Measurements from ENCODE around the gene MYO1E.

Gene MYO1E

GRCh38 chr15:59222906-59223550, 149.6 kb downstream of the MYO1E start:
- no peak for DNase-seq

GRCh38 chr15:59221511-59222505, 150.9 kb downstream of the MYO1E start:
- DNase-seq, result no peak

- DNase-seq, result no peak
Measured at GRCh38 chr15:59218710-59219109, 154.0 kb downstream of the MYO1E start.

GRCh38 chr15:59217876-59218498, 154.7 kb downstream of the MYO1E start:
- DNase-seq, result no peak

DNA sequence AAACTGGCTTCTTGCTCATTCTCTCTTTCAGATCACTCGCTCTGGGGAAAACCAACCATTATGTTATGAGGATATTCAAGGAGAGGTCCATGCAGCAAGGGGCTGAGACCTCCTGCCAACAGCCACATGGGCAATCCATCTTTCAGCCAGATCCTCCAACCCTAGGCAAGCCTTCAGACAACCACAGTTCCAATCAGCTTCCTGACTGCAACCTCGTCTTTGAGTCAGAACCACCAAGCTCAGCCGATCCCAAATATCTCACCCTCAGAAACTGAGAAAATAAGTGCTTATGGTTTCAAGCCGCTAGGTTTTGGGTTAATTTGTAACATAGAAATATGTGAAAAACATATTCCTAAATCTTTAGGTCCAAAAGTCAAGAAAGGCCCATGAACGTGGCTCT, 155.8 kb downstream of the MYO1E start:
- no peak for DNase-seq

DNA sequence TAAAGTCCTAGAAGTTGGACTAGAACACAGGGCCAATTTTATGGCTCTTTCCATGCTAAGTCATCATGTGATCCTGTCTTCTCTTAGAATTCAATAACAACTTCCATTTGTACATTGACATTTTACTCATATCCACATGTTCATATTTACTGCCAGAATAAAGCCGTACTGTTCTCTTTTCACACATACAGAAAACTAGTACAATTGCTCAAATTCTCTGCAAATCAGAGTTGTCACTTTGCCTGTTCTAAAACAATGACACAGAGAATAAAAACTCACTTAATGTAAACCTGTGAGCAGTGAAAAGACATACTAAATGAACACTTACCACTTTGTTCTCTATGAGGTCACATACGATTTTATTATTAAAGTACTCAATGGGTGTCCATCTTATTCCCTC, 162.5 kb downstream of the MYO1E start:
- no peak for DNase-seq

DNA sequence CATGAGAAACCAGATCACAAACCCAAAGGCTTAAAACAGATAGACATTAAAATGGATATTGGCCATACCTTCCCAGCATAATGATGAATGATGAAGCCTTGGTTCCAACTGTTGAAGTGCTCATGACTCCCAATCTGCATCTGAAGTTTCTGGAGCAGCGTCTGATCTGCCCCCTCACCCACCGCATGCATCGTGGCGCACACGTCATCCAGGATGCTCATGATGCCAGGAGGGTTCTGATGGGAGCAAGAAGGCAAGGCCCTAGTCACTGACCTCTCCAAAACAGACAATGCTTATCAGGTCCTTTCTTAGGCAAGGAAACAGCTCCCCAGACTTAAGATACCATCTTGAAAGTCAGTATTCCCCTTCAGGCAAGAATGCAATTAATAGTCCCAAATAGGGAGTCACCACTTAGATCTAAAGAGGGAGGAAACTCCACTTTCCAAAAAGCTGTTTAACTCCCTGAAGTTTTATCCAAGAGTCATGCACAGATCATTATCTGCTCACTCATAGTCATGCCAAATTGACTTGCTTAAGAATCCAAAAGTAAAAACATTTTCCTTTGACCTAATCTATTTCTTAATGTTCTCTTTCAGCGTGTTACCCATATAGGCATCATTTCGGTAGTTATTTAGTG, 163.9 kb downstream of the MYO1E start:
- no peak for DNase-seq

DNA sequence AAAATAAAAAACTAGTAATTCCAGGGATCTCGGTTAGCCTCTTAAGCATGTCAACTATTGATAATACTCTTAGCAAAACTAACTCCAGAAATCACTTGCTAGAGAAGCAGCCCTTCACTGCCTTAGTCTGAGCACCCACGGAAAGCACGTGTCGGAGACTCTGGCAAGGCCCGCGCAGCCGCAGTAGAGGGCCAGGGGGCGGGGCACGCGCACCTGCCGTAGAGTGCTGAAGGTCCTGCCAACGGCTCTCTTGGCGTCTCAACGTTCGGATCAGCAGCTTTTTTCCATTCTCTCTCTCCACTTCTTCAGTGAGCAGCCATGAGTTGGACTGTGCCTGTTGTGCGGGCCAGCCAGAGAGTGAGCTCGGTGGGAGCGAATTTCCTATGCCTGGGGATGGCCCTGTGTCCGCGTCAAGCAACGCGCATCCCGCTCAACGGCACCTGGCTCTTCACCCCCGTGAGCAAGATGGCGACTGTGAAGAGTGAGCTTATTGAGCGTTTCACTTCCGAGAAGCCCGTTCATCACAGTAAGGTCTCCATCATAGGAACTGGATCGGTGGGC, 166.0 kb downstream of the MYO1E start, which contains the start of gene LDHAL6B:
Gene LDHAL6B (plus strand): TSS at position 221 of the 561 bp plus-strand sequence. CDS start 98 bp downstream, at position 319.
- DNase-seq, result no peak

GRCh38 chr15:59205839-59206622, 166.6 kb downstream of the MYO1E start:
- DNase-seq, result no peak

DNA sequence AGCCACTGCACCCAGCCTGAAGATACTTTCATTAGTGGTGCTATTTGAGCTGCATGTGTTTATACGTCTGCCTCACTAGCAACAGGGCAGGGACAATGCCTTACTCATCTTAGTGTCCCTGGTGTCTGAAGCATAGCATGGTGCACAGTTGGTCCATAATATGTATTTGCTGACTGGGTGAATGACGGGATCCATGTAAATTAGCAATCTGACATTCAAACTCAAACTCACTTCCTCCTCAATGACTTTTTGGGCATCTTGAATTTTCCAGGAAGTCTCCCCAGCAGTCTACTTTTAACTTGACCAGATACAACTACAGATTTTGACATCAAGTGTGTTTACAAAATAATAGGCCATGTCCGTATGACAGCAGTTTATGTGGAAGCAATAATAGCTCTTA, 169.0 kb downstream of the MYO1E start:
- DNase-seq, result no peak

- no peak for DNase-seq
Measured at GRCh38 chr15:59203008-59203407, 169.7 kb downstream of the MYO1E start.

DNA sequence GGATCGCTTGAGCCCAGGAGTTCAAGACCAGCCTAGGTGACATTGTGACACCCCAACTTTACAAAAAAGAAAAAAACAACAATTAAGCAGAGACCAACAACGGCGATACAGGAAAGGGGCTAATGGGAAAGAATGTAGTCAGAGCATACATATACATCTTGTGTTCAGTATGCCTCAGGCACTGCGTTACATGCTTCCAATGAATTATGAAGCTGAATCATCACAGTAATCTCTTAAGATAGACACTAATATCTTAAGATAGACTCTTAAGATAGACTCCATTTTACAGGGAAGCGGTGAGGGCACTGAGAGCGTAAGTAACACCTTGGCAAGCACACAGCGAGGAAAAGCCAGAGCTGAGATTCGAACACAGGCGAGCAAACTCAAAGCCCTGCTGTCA, 172.1 kb downstream of the MYO1E start:
- no peak for DNase-seq

DNA sequence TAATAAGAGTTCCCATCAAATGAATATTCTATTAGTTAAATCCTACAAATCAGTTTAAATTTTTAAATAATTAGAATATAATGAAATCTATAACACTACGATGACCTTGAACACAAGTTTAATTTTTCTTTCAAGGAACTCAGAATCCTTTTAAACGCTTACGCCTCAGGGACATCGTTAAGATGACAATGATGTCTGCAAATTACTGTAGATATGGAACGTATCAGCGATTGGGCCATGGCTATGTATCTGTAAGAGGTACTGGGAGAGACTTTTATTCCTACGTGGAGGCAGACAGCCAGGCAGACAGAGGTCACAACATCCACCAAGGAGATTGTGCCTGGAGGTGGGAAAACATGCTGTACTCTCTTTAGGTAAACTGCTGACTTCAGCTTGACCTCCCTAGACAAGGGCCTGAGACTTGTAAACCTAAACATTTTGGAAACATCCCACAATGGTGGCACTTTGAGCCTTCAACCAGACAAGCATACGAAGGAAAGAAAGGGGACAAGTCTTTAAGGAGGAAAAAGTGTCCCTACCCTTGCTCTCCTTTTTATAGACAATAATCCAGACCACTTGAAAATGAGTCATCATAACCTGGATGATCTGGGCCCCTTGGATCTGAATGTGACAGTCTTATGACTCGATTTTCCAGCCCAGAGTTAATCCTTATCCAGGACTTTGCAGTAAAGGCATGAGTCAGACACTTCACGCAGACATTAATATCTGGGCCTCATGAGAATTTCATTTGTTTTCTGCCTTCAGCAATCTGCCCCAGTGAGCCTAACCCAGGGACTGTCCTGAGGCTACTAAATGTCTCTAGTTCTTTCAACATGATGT, 172.8 kb downstream of the MYO1E start:
- DNase-seq, result no peak

GRCh38 chr15:59197454-59197853, 175.2 kb downstream of the MYO1E start:
- no peak for DNase-seq

- DNase-seq, result no peak
Measured at GRCh38 chr15:59196416-59196815, 176.3 kb downstream of the MYO1E start.

- DNase-seq, result no peak
Measured at GRCh38 chr15:59194639-59195325, 177.9 kb downstream of the MYO1E start.

DNA sequence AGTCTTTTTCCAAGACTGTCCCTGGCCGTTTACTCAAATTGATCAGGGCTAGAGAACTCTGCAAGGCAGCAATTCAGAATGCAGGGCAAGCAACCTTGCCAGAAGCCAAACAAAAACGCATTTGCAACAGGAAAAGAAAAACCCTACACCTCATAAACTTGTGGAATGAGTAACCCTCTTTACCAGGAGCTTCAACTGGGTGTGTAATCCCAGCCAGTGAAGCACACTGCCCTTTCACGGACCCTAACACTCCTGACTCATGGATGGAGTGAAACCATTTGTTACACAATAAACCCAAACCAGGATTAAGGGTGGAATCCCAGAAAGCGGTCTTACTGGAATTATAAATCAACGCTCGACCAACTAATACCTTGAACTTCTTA, 180.8 kb downstream of the MYO1E start:
- no peak for DNase-seq

GRCh38 chr15:59190291-59190690, 182.4 kb downstream of the MYO1E start:
- DNase-seq, result no peak

- DNase-seq, result no peak
Measured at GRCh38 chr15:59189241-59189640, 183.4 kb downstream of the MYO1E start.

DNA sequence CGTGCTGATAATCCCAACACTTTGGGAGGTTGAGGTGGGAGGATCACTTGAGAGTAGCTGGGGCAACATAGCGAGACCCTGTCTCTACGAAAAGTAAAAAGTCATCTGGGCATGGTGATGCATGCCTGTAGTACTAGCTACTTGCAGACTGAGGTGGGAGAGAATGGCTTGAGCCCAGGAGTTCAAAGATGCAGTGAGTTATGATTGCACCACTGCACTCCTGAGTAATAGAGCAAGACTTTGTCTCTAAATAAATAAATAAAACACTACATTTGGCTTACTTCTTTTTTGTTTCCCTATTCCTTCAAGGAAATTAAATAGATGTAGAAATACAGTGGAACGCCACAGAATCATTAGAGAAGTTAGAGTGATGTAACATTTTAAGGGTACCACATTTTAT, 186.2 kb downstream of the MYO1E start:
- no peak for DNase-seq

Measured in cortex of kidney (tissue), 1 donor.